Measurements from ENCODE around the gene CNEP1R1. TPM values are rescaled to one million over a fixed set of nuclear protein-coding genes. Genes with fewer than 3 reads are reported as not detected.

The CNEP1R1 gene
- 23.6 TPM for polyA plus RNA-seq (2013, experiment 1 of 2)
- 25.4 TPM for polyA plus RNA-seq (2013, experiment 2 of 2)

- Histone ChIP-seq H3K18ac (ENCODE audit: low read depth in 1 of 2, low read length in 2 of 2) (peak within 1 kb of the TSS; percentile 77 to 94), H2BK15ac (ENCODE audit: low read depth, poor library complexity, severe bottlenecking) (peak within 1 kb of the TSS; percentile 94), H2AFZ (ENCODE audit: low read depth, low read length) (peak within 1 kb of the TSS; percentile 87), H3K23ac (ENCODE audit: low read length in 2 of 2) (no peak within 1 kb of the TSS), H3K14ac (ENCODE audit: low read length in 2 of 2) (no peak within 1 kb of the TSS), H3K36me3 (ENCODE audit: control insufficient read depth in 1 of 2, insufficient read depth in 2 of 2, low read depth in 1 of 2, low read length in 2 of 2) (peaks cover 0 to 14% of the 10 kb centered on the region in 2 experiments), H2BK5ac (ENCODE audit: low read depth, low read length, poor library complexity, severe bottlenecking) (peak within 1 kb of the TSS; percentile 73), H2AK5ac (ENCODE audit: low read length, severe bottlenecking) (no peak within 1 kb of the TSS), H3K9me3 (ENCODE audit: control insufficient read depth, low read length) (no peaks in the 10 kb centered on the region), H3K9ac (ENCODE audit: low read length) (peak within 1 kb of the TSS; percentile 96), H3K4me1 (ENCODE audit: control insufficient read depth, insufficient read depth, low read depth, low read length) (peaks cover 8% of the 10 kb centered on the region), H2BK120ac (ENCODE audit: low read depth, low read length) (no peak within 1 kb of the TSS), H4K8ac (ENCODE audit: low read length) (peak within 1 kb of the TSS; percentile 72), H3K79me1 (replicated peaks; ENCODE audit: low read length, poor library complexity, severe bottlenecking) (peaks cover 2% of the 10 kb centered on the region), H3K4me3 (ENCODE audit: insufficient read depth in 1 of 2, low read depth in 1 of 2, low read length in 2 of 2) (peak within 1 kb of the TSS; percentile 93 to 99), H3K4me2 (ENCODE audit: low read length, poor library complexity, severe bottlenecking) (peak within 1 kb of the TSS; percentile 95), H3K27me3 (ENCODE audit: control insufficient read depth in 1 of 2, insufficient read depth in 1 of 2, low read length in 2 of 2) (peaks cover 9 to 17% of the 10 kb centered on the region in 2 experiments), H4K91ac (ENCODE audit: low read length) (peak within 1 kb of the TSS; percentile 57), H3K4ac (ENCODE audit: low read depth in 1 of 2, low read length in 2 of 2) (peak within 1 kb of the TSS in 1 of 2 experiments; percentile 74), H2BK12ac (ENCODE audit: low read length in 2 of 2) (no peak within 1 kb of the TSS), H3K27ac (ENCODE audit: low read length, poor library complexity, severe bottlenecking) (peak within 1 kb of the TSS; percentile 49)
- WGBS, result 1% methylated on average over 59 of the region's 65 CpGs
- peak; percentile 97 for DNase-seq
Observed at GRCh38 chr16:50024684-50025536, at the start of gene CNEP1R1. TSS of gene CNEP1R1 (plus strand) at chr16:50025225. CDS start at chr16:50025316, 91 bp downstream.

GRCh38 chr16:49977427-49977826 lies 47.6 kb upstream of the CNEP1R1 start:
- Histone ChIP-seq H2BK15ac (ENCODE audit: low read depth, poor library complexity, severe bottlenecking) (no peak overlapping the region), H3K18ac (ENCODE audit: low read depth in 1 of 2, low read length in 2 of 2) (no peak overlapping the region), H2AK5ac (ENCODE audit: low read length, severe bottlenecking) (no peak overlapping the region), H2BK12ac (ENCODE audit: low read length in 2 of 2) (no peak overlapping the region), H3K27ac (ENCODE audit: low read length, poor library complexity, severe bottlenecking) (no peak overlapping the region), H4K8ac (ENCODE audit: low read length) (no peak overlapping the region), H3K14ac (ENCODE audit: low read length in 2 of 2) (no peak overlapping the region), H2BK5ac (ENCODE audit: low read depth, low read length, poor library complexity, severe bottlenecking) (no peak overlapping the region), H2AFZ (ENCODE audit: low read depth, low read length) (no peak overlapping the region), H3K4ac (ENCODE audit: low read depth in 1 of 2, low read length in 2 of 2) (no peak overlapping the region), H3K79me1 (replicated peaks; ENCODE audit: low read length, poor library complexity, severe bottlenecking) (no peaks in the 10 kb centered on the region), H3K4me3 (ENCODE audit: insufficient read depth in 1 of 2, low read depth in 1 of 2, low read length in 2 of 2) (no peak overlapping the region), H3K23ac (ENCODE audit: low read length in 2 of 2) (no peak overlapping the region), H3K9me3 (ENCODE audit: control insufficient read depth, low read length) (peaks cover 3% of the 10 kb centered on the region), H3K4me2 (ENCODE audit: low read length, poor library complexity, severe bottlenecking) (no peak overlapping the region), H3K36me3 (ENCODE audit: control insufficient read depth in 1 of 2, insufficient read depth in 2 of 2, low read depth in 1 of 2, low read length in 2 of 2) (no peaks in the 10 kb centered on the region), H3K9ac (ENCODE audit: low read length) (no peak overlapping the region), H4K91ac (ENCODE audit: low read length) (no peak overlapping the region), H2BK120ac (ENCODE audit: low read depth, low read length) (no peak overlapping the region), H3K4me1 (ENCODE audit: control insufficient read depth, insufficient read depth, low read depth, low read length) (no peaks in the 10 kb centered on the region), H3K27me3 (ENCODE audit: control insufficient read depth in 1 of 2, insufficient read depth in 1 of 2, low read length in 2 of 2) (peaks cover 0 to 5% of the 10 kb centered on the region in 2 experiments)
- no peak for DNase-seq

- H3K14ac ChIP-seq (ENCODE audit: low read length in 2 of 2), result no peak overlapping the region
- no peak overlapping the region for H4K91ac ChIP-seq (ENCODE audit: low read length)
- H3K4me3 ChIP-seq (ENCODE audit: insufficient read depth in 1 of 2, low read depth in 1 of 2, low read length in 2 of 2), result no peak overlapping the region
- no peak overlapping the region for H3K27ac ChIP-seq (ENCODE audit: low read length, poor library complexity, severe bottlenecking)
- no peaks in the 10 kb centered on the region for H3K79me1 ChIP-seq (replicated peaks; ENCODE audit: low read length, poor library complexity, severe bottlenecking)
- no peak overlapping the region for H3K23ac ChIP-seq (ENCODE audit: low read length in 2 of 2)
- no peak for DNase-seq
- H3K36me3 ChIP-seq (ENCODE audit: control insufficient read depth in 1 of 2, insufficient read depth in 2 of 2, low read depth in 1 of 2, low read length in 2 of 2), result no peaks in the 10 kb centered on the region
- no peak overlapping the region for H4K8ac ChIP-seq (ENCODE audit: low read length)
- 85% methylated on average over 6 of the region's 6 CpGs for WGBS
- H3K18ac ChIP-seq (ENCODE audit: low read depth in 1 of 2, low read length in 2 of 2), result no peak overlapping the region
- no peak overlapping the region for H2BK12ac ChIP-seq (ENCODE audit: low read length in 2 of 2)
- no peak overlapping the region for H3K4me2 ChIP-seq (ENCODE audit: low read length, poor library complexity, severe bottlenecking)
- H3K4me1 ChIP-seq (ENCODE audit: control insufficient read depth, insufficient read depth, low read depth, low read length), result no peaks in the 10 kb centered on the region
- no peak overlapping the region for H3K4ac ChIP-seq (ENCODE audit: low read depth in 1 of 2, low read length in 2 of 2)
- H2BK5ac ChIP-seq (ENCODE audit: low read depth, low read length, poor library complexity, severe bottlenecking), result no peak overlapping the region
- no peak overlapping the region for H2BK15ac ChIP-seq (ENCODE audit: low read depth, poor library complexity, severe bottlenecking)
- no peak overlapping the region for H2AFZ ChIP-seq (ENCODE audit: low read depth, low read length)
- no peak overlapping the region for H2AK5ac ChIP-seq (ENCODE audit: low read length, severe bottlenecking)
- H3K9me3 ChIP-seq (ENCODE audit: control insufficient read depth, low read length), result peaks cover 3% of the 10 kb centered on the region
- H2BK120ac ChIP-seq (ENCODE audit: low read depth, low read length), result no peak overlapping the region
- H3K9ac ChIP-seq (ENCODE audit: low read length), result no peak overlapping the region
- H3K27me3 ChIP-seq (ENCODE audit: control insufficient read depth in 1 of 2, insufficient read depth in 1 of 2, low read length in 2 of 2), result no peaks in the 10 kb centered on the region
Observed at GRCh38 chr16:49978569-49979326, 46.3 kb upstream of the CNEP1R1 start.

GRCh38 chr16:49980166-49980565 lies 44.9 kb upstream of the CNEP1R1 start:
- Histone ChIP-seq H2BK5ac (ENCODE audit: low read depth, low read length, poor library complexity, severe bottlenecking) (no peak overlapping the region), H3K27ac (ENCODE audit: low read length, poor library complexity, severe bottlenecking) (no peak overlapping the region), H4K8ac (ENCODE audit: low read length) (no peak overlapping the region), H3K18ac (ENCODE audit: low read depth in 1 of 2, low read length in 2 of 2) (no peak overlapping the region), H3K9ac (ENCODE audit: low read length) (no peak overlapping the region), H3K4me1 (ENCODE audit: control insufficient read depth, insufficient read depth, low read depth, low read length) (no peaks in the 10 kb centered on the region), H3K23ac (ENCODE audit: low read length in 2 of 2) (no peak overlapping the region), H3K79me1 (replicated peaks; ENCODE audit: low read length, poor library complexity, severe bottlenecking) (no peaks in the 10 kb centered on the region), H3K36me3 (ENCODE audit: control insufficient read depth in 1 of 2, insufficient read depth in 2 of 2, low read depth in 1 of 2, low read length in 2 of 2) (no peaks in the 10 kb centered on the region), H3K14ac (ENCODE audit: low read length in 2 of 2) (no peak overlapping the region), H2BK12ac (ENCODE audit: low read length in 2 of 2) (no peak overlapping the region), H3K9me3 (ENCODE audit: control insufficient read depth, low read length) (peaks cover 3% of the 10 kb centered on the region), H2AK5ac (ENCODE audit: low read length, severe bottlenecking) (no peak overlapping the region), H3K4me2 (ENCODE audit: low read length, poor library complexity, severe bottlenecking) (no peak overlapping the region), H4K91ac (ENCODE audit: low read length) (no peak overlapping the region), H2BK120ac (ENCODE audit: low read depth, low read length) (no peak overlapping the region), H3K27me3 (ENCODE audit: control insufficient read depth in 1 of 2, insufficient read depth in 1 of 2, low read length in 2 of 2) (no peaks in the 10 kb centered on the region), H3K4ac (ENCODE audit: low read depth in 1 of 2, low read length in 2 of 2) (no peak overlapping the region), H2AFZ (ENCODE audit: low read depth, low read length) (no peak overlapping the region), H2BK15ac (ENCODE audit: low read depth, poor library complexity, severe bottlenecking) (no peak overlapping the region), H3K4me3 (ENCODE audit: insufficient read depth in 1 of 2, low read depth in 1 of 2, low read length in 2 of 2) (no peak overlapping the region)
- no peak for DNase-seq
- 19% methylated on average over 3 of the region's 3 CpGs for WGBS
